Heart right ventricle (tissue), 16 donors: ENCODE measurements around the gene PPP2R3A. TPM values are rescaled to one million over a fixed set of nuclear protein-coding genes. Genes with fewer than 3 reads are reported as not detected.

Experiments
- ATAC-seq, 8 donors: fragments of 200-7000 bp; cut with Tn5 transposase; one replicate each; pipeline ENCODE4 v1.9.1; 2020; ENCODE audit warnings: mild to moderate bottlenecking in 8 of 8, moderate library complexity in 8 of 8, moderate number of reproducible peaks in 1 of 8
- DNase-seq, 2 donors: peaks; one replicate each; pipeline ENCODE4 v3.0.0-alpha.2; 2020
- H3K27ac ChIP-seq, 10 donors: fragments of 200-600 bp; sonication (generic) in 2 of 10; one replicate each; pipeline versions ENCODE4 v1.5.0 to v1.8.0; 2020 to 2022; ENCODE audit warnings: mild to moderate bottlenecking in 3 of 10
- H3K27me3 ChIP-seq, 7 donors: fragments of 200-600 bp; one replicate each; pipeline ENCODE4 v1.8.0; 2021 to 2022; ENCODE audit warnings: mild to moderate bottlenecking in 2 of 7
- H3K36me3 ChIP-seq, 9 donors: fragments of 200-600 bp; sonication (generic) in 1 of 9; one replicate each; pipeline versions ENCODE4 v1.5.0 to v1.8.0; 2020 to 2022; ENCODE audit warnings: mild to moderate bottlenecking in 2 of 9
- H3K4me1 ChIP-seq, 9 donors: fragments of 200-600 bp; sonication (generic) in 1 of 9; one replicate each; pipeline versions ENCODE4 v1.5.0 to v1.8.0; 2020 to 2022; ENCODE audit warnings: mild to moderate bottlenecking in 4 of 9
- H3K4me3 ChIP-seq, 10 donors: fragments of 200-600 bp; sonication (generic) in 2 of 10; one replicate each; pipeline versions ENCODE4 v1.5.0 to v1.8.0; 2020 to 2022; ENCODE audit warnings: mild to moderate bottlenecking in 7 of 10, moderate library complexity in 2 of 10
- H3K9me3 ChIP-seq, 11 donors: fragments of 200-600 bp in 10 of 11; sonication (generic) in 2 of 11; one replicate each; pipeline versions ENCODE4 v1.5.0 to v1.8.0; 2013 to 2022; ENCODE audit warnings: mild to moderate bottlenecking in 2 of 11, control low read depth in 1 of 11, moderate library complexity in 1 of 11
- CTCF ChIP-seq, 9 donors: fragments of 200-600 bp; sonication (generic) in 2 of 9; IDR thresholded peaks; one replicate each; pipeline versions ENCODE4 v1.5.0 to v1.8.0; 2021 to 2022; ENCODE audit warnings: antibody characterized with exemption in 9 of 9, mild to moderate bottlenecking in 5 of 9, moderate library complexity in 1 of 9
- WGBS, 2 donors: extraction: QIAGEN DNeasy Blood & Tissue Kit; methylation state at CpG; one replicate each; pipeline ENCODE4 v1.1.7; 2013; ENCODE audit warnings: inconsistent platforms in 1 of 2; 5-methylcytosine and 5-hydroxymethylcytosine counted together
- intact Hi-C, 10 donors: fragments of 100-400 bp; cut with DNase I; formaldehyde crosslinking; loops; one replicate each; pipeline versions ENCODE4 v1.11.1 to v1.14.2; 2022
- polyA plus RNA-seq, 2 donors: library from polyadenylated mRNA; stranded (reverse); fragments of 200-250 nt; gene quantifications; one replicate each; pipeline ENCODE4 v1.2.3, GENCODE V29; 2013
- total RNA-seq, 10 donors: library from RNA; stranded (reverse); fragmentation: NEBNext Ultra II Directional in 3 of 10; extraction: Animal tissue kit (Norgen Biotek cat#: 25700) in 3 of 10; gene quantifications; one replicate each; pipeline versions ENCODE4 v1.2.1 to v1.2.4, GENCODE V29; 2021 to 2023
- donor health status: Arrhythmogenic right ventricular cardiomyopathy.
- donor health status: ischemic (EF 13 %, LVEDD 7.1; RV severe dilation, severe dysfunction).
- donor health status: healthy with polysubstance abuse.
- donor health status: DM: no; HTN: yes; CAD: no.
- donor health status: DM: no; HTN: no; CAD: no.
- donor health status: ischemic (EF 25% LVEDD 6.9; RV normal size, moderate dysfunction).
- donor health status: ischemic (EF 25% LVEDD 5.7; RV mildly dilated, moderate dysfunction).
- donor health status: healthy.
- donor health status: DM: yes; HTN: yes; CAD: no.
- donor health status: Ischemic cardiomyopathy.
- donor health status: ischemic (EF 35%, LVEDD 5.7; RV mildly dilated, moderate dysfunction).
- donor health status: nonischemic (EF 11% LVEDD 7.7; RV severe dilation, severe dysfunction).
- donor health status: DM: yes; HTN: yes; CAD: no.
- donor health status: PGD.
- donor health status: ischemic (EF 29% LVEDD 5.4; RV normal size, mild dysfunction).
- donor health status: nonischemic (EF 23%, LVEDD 6.1; RV moderate dilation, normal function).

PPP2R3A gene
- total and polyA plus RNA-seq, 12 donors = 4.9 to 148 (median 106) TPM

GRCh38 chr3:135975536-135975935, 10.0 kb downstream of the PPP2R3A start:
- DNase-seq (no peak), ATAC-seq (no peak)
- Histone ChIP-seq H3K9me3 (no peaks in the 10 kb centered on the region), H3K27ac (no peak overlapping the region), H3K4me3 (no peak overlapping the region), H3K4me1 (peaks cover 0 to 33% (median 8%) of the 10 kb centered on the region in 9 donors), H3K36me3 (no peaks in the 10 kb centered on the region), H3K27me3 (no peaks in the 10 kb centered on the region)
- 50 to 86% methylated on average over 2 of the region's 2 CpGs for WGBS, 2 donors
- no peak for TF ChIP-seq CTCF (IDR thresholded peaks at IDR 0.05)
- intact Hi-C loops = no loop called here

- intact Hi-C loops = no loop called here
- no peak for TF ChIP-seq CTCF (IDR thresholded peaks at IDR 0.05)
- H3K27ac ChIP-seq = no peak overlapping the region
- no peaks in the 10 kb centered on the region for H3K27me3 ChIP-seq
- no peaks in the 10 kb centered on the region for H3K9me3 ChIP-seq
- no peak overlapping the region for H3K4me3 ChIP-seq
- 97 to 98% methylated on average over 2 of the region's 2 CpGs for WGBS, 2 donors
- peaks cover 0 to 15% (median 2%) of the 10 kb centered on the region in 9 donors for H3K4me1 ChIP-seq
- DNase-seq (no peak), ATAC-seq (no peak)
- H3K36me3 ChIP-seq = no peaks in the 10 kb centered on the region
Measured at GRCh38 chr3:135980343-135980742, 14.8 kb downstream of the PPP2R3A start.

GRCh38 chr3:135981701-135982403, 16.3 kb downstream of the PPP2R3A start:
- H3K27ac ChIP-seq = no peak overlapping the region
- 88 to 92% methylated on average over 4 of the region's 4 CpGs for WGBS, 2 donors
- DNase-seq = no peak
- H3K36me3 ChIP-seq = no peaks in the 10 kb centered on the region
- H3K27me3 ChIP-seq = no peaks in the 10 kb centered on the region
- H3K9me3 ChIP-seq = peaks cover 0 to 3% (median 0%) of the 10 kb centered on the region in 11 donors
- intact Hi-C loops = no loop called here
- H3K4me1 ChIP-seq = peaks cover 0 to 15% (median 0%) of the 10 kb centered on the region in 9 donors
- TF ChIP-seq CTCF (IDR thresholded peaks at IDR 0.05) = no peak
- ATAC-seq = no peak
- no peak overlapping the region for H3K4me3 ChIP-seq

- H3K27me3 ChIP-seq = no peaks in the 10 kb centered on the region
- 94 to 100% methylated on average over 1 of the region's 1 CpG for WGBS, 2 donors
- H3K9me3 ChIP-seq = peaks cover 0 to 9% (median 0%) of the 10 kb centered on the region in 11 donors
- H3K4me1 ChIP-seq = peaks cover 0 to 15% (median 0%) of the 10 kb centered on the region in 9 donors
- ATAC-seq (no peak), DNase-seq (no peak)
- no peak overlapping the region for H3K27ac ChIP-seq
- intact Hi-C loops = no loop called here
- H3K4me3 ChIP-seq = no peak overlapping the region
- no peak for TF ChIP-seq CTCF (IDR thresholded peaks at IDR 0.05)
- no peaks in the 10 kb centered on the region for H3K36me3 ChIP-seq
Measured at GRCh38 chr3:135982404-135982761, 16.9 kb downstream of the PPP2R3A start.
